Occipital lobe (tissue), 2 donors: ENCODE data around the gene ZNF438. TPM values are rescaled to one million over a fixed set of nuclear protein-coding genes. Genes with fewer than 3 reads are reported as not detected.
"Not testable (repeated sequence)": the region's sequence is repeated elsewhere in the genome, so short reads cannot be mapped to it uniquely, and the experiment has no call there.

Experiments used
- DNase-seq: peaks from one replicate; lab custom pipeline; 2025; lab: John Stamatoyannopoulos, UW
- total RNA-seq: library from RNA; depleted of rRNA; stranded (reverse); fragments of >200 nt; gene quantifications from one replicate; pipeline ENCODE4 v1.2.3, GENCODE V29; 2014

Gene ZNF438
- total RNA-seq, 1 donor from 2014 or later = 3.9 TPM

- no peak for DNase-seq
Measured at GRCh38 chr10:30990351-30990750, 41.3 kb downstream of the ZNF438 start.

GRCh38 chr10:30988831-30989435, 42.7 kb downstream of the ZNF438 start:
- DNase-seq = no peak

- DNase-seq = no peak
Measured at GRCh38 chr10:30987463-30987862, 44.2 kb downstream of the ZNF438 start.

GRCh38 chr10:30986053-30986555, 45.6 kb downstream of the ZNF438 start:
- no peak for DNase-seq

- no peak for DNase-seq
Measured at GRCh38 chr10:30985512-30985911, 46.2 kb downstream of the ZNF438 start.

GRCh38 chr10:30984563-30985328, 46.9 kb downstream of the ZNF438 start:
- DNase-seq = no peak

- not testable (repeated sequence) for DNase-seq
Measured at GRCh38 chr10:30983209-30983608, 48.5 kb downstream of the ZNF438 start.

- peak; percentile 7 for DNase-seq
Measured at GRCh38 chr10:30980951-30981616, 50.6 kb downstream of the ZNF438 start.

GRCh38 chr10:30979956-30980355, 51.7 kb downstream of the ZNF438 start:
- no peak for DNase-seq

GRCh38 chr10:30978843-30979242, 52.8 kb downstream of the ZNF438 start:
- no peak for DNase-seq

GRCh38 chr10:30977385-30977784, 54.3 kb downstream of the ZNF438 start:
- no peak for DNase-seq

- DNase-seq = no peak
Measured at GRCh38 chr10:30974773-30975415, 56.8 kb downstream of the ZNF438 start.

GRCh38 chr10:30974355-30974754, 57.3 kb downstream of the ZNF438 start:
- no peak for DNase-seq

- no peak for DNase-seq
Measured at GRCh38 chr10:30973737-30974136, 57.9 kb downstream of the ZNF438 start.

GRCh38 chr10:30970760-30971460, 60.8 kb downstream of the ZNF438 start:
- DNase-seq = no peak

- no peak for DNase-seq
Measured at GRCh38 chr10:30968711-30969110, 63.0 kb downstream of the ZNF438 start.

GRCh38 chr10:30967650-30968410, 63.8 kb downstream of the ZNF438 start:
- no peak for DNase-seq

GRCh38 chr10:30963992-30964930, 67.4 kb downstream of the ZNF438 start:
- no peak for DNase-seq

- DNase-seq = no peak
Measured at GRCh38 chr10:30962522-30962921, 69.1 kb downstream of the ZNF438 start.
